Measurements from ENCODE around the gene CCDC190. TPM values are rescaled to one million over a fixed set of nuclear protein-coding genes. Genes with fewer than 3 reads are reported as not detected.
"Not testable (repeated sequence)": the region's sequence is repeated elsewhere in the genome, so short reads cannot be mapped to it uniquely, and the experiment has no call there.

The CCDC190 gene
- total RNA-seq, 1 experiment from 2014 or later = 0.19 TPM

DNA sequence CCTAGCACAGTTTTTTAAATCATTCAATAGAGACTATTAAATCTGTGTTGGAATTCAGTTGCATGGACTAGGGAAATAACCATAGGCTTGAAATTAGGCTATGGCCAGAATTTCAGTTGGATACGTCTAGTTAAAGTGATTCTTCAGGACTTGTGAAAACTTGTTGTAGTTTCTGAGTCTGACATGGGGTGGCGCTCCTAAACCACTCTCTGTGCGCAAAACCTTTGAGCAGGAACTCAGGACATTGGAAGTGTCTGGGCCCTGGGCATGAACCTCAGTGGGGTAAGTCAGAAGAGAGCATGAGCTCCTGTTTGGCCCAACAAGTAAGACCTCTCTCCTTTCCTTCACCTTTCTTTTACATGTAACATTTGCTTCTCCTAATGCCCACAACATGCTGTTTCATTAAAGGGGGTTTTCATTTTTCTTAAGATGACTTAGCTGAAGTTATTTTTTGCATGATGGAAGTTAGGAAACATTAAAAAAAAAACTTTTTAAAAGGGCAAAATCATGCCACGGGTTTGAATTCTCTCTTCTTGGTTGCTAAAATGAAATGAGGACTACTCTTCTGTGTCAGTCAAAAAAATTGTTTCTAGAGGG lies 17.1 kb upstream of the CCDC190 start:
- DNase-seq (ENCODE audit: low read depth) = peak; percentile 73

DNA sequence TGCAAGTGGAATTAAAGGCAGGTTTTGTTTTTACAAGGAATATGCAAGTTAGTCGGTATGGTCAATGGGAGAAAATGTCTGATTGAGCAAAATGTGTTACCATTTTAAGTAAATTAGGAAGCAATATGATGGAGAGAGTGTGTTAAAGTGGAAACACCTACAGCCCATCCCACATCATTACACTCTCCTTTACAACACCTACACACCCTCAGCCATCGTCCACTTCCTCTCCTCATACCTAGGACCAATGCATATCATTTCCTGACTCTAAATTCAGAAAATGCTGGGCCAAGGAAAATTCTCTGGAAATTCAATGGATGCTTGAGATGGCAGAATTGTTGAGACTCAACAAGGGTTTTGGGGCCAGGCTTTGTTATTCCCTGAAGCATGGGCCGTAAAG lies 16.4 kb upstream of the CCDC190 start:
- DNase-seq (ENCODE audit: low read depth) = no peak

- DNase-seq (ENCODE audit: low read depth) = no peak
Observed at GRCh38 chr1:162876751-162877150, 15.8 kb upstream of the CCDC190 start.

GRCh38 chr1:162873671-162874666 lies 13.0 kb upstream of the CCDC190 start:
- peak; percentile 92 for DNase-seq (ENCODE audit: low read depth)

DNA sequence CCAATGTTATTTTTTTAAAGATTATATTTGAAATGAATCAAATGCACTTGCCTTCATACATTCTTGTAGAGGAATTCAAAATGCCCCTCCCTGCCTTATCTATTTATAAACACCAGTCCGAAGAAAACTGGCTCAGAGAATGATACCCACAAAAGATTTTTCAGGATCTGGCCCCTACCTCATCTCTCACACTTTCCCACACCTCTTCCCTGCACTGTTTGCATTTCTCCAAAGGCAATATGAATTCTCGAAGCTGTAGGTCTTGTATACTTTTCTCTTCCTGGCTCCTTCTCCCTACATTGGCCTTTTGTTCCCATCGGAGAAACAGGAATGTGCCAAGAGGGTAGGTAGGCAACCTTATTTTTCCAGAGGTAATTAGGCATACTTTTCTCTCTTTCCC lies 12.0 kb upstream of the CCDC190 start:
- DNase-seq (ENCODE audit: low read depth) = peak; percentile 14

DNA sequence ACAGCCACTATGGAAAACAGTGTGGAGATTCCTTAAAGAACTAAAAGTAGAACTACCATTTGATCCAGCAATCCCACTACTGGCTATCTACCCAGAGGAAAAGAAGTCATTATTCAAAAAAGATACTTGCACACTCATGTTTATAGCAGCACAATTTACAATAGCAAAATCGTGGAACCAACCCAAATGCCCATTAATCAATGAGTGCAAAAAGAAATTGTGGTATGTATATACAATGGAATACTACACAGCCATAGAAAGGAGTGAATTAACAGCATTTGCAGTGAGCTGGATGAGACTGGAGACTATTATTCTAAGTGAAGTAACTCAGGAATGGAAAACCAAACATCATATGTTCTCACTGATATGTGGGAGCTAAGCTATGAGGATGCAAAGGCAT lies 10.4 kb upstream of the CCDC190 start:
- DNase-seq (ENCODE audit: low read depth) = not testable (repeated sequence)

DNA sequence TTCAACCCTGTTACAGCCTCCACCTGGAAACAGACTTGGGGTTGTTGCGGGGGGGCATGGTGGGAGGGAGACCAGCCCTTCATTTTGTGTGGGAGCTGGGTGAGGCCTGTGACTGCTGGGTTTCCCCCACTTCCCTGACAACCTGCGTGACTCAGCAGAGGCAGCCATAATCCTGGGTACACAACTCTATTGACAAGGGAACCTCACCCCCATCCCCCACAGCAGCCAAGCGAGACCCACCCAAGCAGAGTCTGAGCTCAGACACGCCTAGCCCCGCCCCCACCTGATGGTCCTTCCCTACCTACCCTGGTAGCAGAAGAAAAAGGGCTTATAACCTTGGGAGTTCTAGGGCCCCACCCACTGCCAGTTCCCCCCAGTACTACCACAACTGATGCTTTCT lies 8.0 kb upstream of the CCDC190 start:
- DNase-seq (ENCODE audit: low read depth) = no peak

- no peak for DNase-seq (ENCODE audit: low read depth)
Observed at GRCh38 chr1:162861625-162862024, 650 bp upstream of the CCDC190 start.

DNA sequence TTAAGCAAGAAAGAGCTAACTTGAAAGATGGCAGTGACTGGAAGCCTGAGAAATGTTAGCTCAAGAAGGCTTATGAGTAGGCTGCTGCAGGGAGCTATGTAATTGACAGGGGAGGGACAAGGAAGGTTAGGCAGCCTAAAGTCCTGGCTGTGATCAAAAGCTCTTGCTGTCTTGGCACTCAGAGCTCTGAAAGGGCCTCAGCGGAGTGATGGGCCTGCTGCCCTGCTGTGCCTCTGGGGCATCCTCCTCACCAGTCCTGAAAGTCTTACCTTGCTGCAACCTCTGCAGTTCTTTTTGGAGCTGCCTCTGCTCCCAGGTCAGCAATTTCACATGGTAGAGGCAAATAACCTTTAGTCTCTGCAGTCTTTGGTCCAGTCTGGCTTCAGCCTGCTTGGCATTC lies 1.8 kb downstream of the CCDC190 start:
- no peak for DNase-seq (ENCODE audit: low read depth)

- DNase-seq (ENCODE audit: low read depth) = peak; percentile 48
Observed at GRCh38 chr1:162857850-162858249, 3.1 kb downstream of the CCDC190 start.

DNA sequence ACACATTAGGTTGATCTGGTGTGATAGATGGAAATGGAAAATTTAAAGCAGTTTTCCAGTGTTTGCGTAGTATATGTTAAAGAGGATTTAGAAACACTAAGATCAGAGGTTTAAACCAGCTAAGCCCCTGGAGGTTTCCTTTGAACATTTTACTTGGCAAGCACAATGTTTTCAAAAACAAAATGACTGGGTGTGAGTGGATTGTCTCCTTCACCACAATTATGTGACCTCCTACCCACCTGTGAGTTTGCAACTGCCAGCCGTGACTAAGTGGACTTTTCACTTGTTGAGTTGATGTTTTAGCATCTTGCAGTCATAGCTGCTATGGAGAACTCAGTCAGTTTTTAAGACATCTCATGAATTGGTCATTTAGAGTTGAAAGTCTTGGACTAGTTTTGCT lies 4.7 kb downstream of the CCDC190 start:
- DNase-seq (ENCODE audit: low read depth) = peak; percentile 96

GRCh38 chr1:162855461-162856150 lies 5.4 kb downstream of the CCDC190 start:
- DNase-seq (ENCODE audit: low read depth) = peak; percentile 63

- peak; percentile 83 for DNase-seq (ENCODE audit: low read depth)
Observed at GRCh38 chr1:162854245-162854882, 6.6 kb downstream of the CCDC190 start.

DNA sequence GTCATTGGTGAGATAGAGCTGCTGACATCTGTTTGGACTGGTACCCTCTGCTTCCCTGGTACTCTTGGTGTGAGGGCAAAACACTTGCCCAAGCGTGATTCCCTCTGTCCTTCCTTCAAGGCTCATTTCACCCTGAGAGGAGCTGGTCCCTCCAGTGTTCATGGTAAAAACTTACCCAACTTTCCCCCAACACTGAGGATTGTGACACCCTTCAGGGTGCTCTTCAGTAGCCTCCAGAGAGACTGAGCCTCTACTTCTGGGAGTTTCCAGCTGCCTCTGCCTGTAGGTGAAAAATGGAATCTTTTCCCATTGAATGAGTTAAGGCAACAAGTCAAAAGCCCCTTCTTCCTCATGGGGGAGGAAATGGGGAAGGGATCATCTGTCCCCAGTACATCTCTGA lies 9.6 kb downstream of the CCDC190 start:
- no peak for DNase-seq (ENCODE audit: low read depth)

GRCh38 chr1:162849711-162850110 lies 11.3 kb downstream of the CCDC190 start:
- no peak for DNase-seq (ENCODE audit: low read depth)

GRCh38 chr1:162847839-162848453 lies 13.0 kb downstream of the CCDC190 start:
- peak; percentile 43 for DNase-seq (ENCODE audit: low read depth)

- DNase-seq (ENCODE audit: low read depth) = peak; percentile 66
Observed at GRCh38 chr1:162846256-162847212, 14.4 kb downstream of the CCDC190 start.

DNA sequence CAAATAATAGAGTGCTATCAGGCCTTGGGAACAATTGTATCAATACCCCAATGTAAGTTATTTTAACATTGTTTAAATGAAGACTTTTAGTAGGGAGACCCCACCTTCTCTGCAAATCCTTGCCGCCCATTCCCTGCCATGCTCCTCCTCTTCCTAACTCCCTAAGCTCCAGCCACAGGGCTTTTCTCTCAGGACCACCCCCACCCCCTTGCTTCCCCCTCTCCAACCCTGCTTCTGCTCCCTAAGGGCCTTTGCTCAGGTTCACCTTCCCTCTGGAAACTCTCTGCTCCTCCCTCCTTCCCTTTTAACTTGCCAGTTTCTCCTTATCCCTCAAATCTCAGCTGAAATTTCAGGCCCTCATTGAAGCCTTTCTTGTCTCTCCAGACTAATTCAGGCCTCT lies 16.8 kb downstream of the CCDC190 start:
- DNase-seq (ENCODE audit: low read depth) = no peak

DNA sequence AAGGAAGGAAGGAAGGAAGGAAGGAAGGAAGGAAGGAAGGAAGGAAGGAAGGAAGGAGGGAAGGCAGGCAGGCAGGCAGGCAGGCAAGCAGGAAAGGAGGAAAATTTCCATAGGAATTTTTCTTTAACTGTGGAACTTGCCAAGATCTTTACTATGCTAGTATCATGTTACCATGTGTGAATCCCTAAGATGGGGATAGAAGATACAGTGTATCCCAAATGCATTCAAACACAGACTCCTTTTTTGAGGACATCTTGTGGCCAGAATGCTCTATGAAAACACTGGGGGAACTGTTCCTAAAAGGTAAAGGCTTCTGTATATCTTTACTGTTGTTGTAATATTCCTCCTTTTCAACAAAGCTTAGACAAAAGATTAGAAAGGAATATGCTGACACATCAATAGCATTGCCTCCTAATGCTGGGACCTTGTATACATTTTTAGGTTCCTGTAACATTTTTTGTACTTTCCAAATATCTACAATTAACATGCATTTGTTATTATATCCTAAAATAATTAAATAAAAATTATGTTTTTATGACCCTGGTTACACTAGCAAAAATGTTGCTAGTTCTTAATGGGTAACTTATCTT lies 20.6 kb downstream of the CCDC190 start:
- DNase-seq (ENCODE audit: low read depth) = no peak

- DNase-seq (ENCODE audit: low read depth) = no peak
Observed at GRCh38 chr1:162838863-162839262, 22.1 kb downstream of the CCDC190 start.
